Suprapubic skin (tissue), 3 donors: Measurements from ENCODE around the gene STUM.

Source experiments
- CTCF ChIP-seq, 2 donors: fragments of 200-600 bp in 1 of 2; fragments of 450-650 bp in 1 of 2; sonication (generic) in 1 of 2; IDR thresholded peaks; one replicate each; pipeline ENCODE4 v1.5.1; 2016 to 2019; ENCODE audit warnings: antibody characterized with exemption in 2 of 2, mild to moderate bottlenecking in 1 of 2, moderate library complexity in 1 of 2
- POLR2A ChIP-seq, 2 donors: fragments of 450-650 bp; IDR thresholded peaks; one replicate each; pipeline ENCODE4 v1.6.1; 2017; ENCODE audit warnings: antibody characterized with exemption in 2 of 2, mild to moderate bottlenecking in 2 of 2, moderate library complexity in 2 of 2

GRCh38 chr1:226572325-226572726 is 23.8 kb downstream of the STUM start:
- TF ChIP-seq POLR2A (IDR thresholded peaks at IDR 0.05) (no peak), CTCF (IDR thresholded peaks at IDR 0.05) (no peak)
